ENCODE data around the gene WDR54.
"Not testable (repeated sequence)": the region's sequence is repeated elsewhere in the genome, so short reads cannot be mapped to it uniquely, and the experiment has no call there.

The WDR54 gene

DNA sequence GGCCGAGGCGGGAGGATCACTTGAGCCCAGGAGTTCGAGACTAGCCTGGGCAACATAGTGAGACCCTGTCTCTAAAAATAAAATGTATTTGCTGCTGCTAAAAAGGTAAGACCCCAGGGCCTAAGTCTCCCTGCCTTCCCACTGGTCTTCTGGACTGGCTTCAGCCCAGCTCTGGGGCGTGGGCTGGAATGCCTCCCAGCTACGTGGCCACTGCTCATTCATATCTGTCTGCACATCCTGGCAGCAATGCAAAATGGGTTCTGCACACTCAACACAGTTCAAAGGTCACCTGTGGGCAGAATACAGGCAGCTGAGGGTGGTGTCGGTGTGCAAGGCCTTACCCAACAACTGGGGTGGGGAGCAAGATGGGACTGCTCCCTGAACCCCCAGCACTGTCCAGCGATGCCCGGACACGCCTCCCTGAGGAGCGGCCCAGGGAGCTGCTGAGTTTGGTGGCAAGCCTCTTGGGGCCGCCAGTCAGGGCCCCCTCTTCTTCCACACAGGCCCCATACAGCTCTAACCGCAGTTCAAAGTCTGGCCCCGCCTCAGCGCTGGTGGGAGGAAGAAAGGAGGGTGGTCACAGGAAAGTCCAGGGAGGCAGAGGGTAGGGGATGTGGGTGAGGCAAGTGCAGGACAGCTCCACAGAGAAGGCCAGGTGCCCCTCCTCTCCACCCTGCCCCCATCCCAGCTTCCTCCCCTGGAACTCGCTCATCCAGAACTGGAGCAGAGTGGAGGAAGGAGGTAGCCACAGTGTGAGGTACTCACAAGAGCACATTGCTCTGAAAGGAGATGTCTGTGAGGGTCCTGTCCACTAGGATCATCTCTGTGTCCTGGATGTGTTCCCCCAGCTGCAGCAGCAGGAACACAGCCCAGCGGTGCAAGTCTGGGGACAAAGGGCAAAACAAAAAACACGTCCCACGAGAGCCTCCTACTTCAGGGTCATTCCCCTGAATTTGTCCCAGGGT, 8.2 kb downstream of the WDR54 start:
- no peak for DNase-seq (ENCODE audit: low read depth in 3 of 3)

DNA sequence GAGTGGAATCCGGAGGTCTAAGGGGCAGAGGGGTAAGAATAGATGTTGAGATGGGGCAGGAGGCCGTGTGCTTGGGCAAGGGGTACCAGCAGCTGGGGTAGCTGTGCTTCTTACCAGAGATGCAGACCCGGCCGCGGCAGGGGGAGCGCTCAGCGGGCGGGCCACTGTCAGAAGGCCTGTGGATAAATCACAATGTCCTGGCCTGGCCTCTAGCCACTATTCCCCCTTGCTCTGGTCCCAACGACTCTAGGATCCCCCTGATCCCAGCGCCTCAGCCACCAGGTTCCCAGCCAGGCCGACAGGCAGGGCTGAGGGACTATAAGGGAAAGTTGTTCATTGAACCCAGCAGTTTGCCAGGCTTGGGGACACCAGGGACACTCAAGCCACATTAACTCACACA, 9.0 kb downstream of the WDR54 start:
- DNase-seq (ENCODE audit: low read depth in 3 of 3) = no peak

DNA sequence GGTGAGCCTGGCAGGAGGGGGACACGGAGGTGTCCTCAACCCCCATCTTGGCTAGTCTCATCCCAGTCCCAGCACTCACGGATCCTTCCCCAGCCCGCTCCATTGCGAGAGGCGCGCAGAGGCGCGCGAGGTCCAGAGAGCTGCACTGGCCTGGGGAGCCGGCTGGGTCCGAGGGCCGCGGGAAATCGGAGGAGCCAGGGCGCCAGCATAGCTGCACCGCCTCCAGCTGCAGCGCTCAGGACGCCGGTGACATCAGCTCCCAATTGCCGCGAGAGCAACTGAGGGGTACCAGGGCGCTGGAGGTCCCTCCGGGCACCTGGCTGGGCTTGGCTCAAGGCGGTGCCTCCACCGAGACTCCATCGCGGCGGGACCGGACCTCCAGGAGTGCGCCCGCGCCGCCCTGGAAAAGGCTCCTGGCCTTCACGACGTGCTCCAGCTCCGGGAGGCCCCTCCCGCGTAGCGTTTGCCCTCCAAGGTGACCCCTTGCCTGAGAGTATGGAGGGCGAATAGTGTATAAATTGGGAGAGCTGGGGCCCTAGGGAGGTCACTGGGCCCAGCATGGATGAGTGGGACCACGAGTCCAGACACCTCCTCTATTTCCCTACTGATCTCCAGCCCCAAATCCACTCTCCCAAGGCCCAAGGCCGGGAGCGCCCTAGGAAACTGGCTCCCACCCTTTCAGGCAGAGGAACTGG, 14.7 kb downstream of the WDR54 start:
- no peak for DNase-seq (ENCODE audit: low read depth in 3 of 3)

DNA sequence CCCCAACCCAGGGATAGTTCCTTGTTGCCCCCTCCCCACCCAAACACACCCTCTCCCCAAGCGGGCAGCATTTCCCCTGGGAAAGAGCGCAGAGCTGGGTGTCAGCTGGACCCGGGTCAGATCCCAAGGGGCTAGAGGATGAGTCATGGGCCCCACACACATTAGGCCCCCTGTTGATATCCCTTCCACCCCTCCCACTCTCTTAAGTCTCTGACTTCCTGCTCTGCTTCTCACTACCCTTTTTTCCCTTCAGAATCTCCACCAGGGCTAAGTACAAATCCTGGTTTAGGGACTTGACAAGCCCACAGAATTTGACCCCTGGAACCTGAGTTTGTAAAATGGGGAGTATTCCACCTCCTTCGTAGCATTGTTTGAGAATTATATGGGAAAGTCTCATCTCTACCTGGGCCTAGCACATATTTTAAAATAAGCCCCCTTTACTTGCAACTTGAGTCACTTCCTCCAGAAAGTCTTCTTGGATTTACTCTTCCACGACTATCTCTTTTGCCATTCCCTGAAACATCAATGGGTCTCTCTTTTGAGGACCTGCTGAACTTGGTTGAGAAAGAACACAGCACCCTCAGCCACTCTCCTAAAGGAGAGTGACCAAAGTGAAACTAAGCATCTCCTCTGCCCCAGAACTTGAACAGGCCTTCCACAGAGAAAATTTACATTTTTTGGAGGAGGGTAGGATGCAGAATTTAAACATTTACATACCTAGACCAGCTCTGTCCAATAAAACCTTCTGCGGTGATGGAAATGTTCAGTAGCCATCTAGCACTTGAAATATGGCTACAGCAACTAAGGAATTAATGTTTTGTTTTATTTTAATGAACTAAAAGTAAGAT, 15.5 kb downstream of the WDR54 start:
- DNase-seq (ENCODE audit: low read depth in 3 of 3) = no peak

DNA sequence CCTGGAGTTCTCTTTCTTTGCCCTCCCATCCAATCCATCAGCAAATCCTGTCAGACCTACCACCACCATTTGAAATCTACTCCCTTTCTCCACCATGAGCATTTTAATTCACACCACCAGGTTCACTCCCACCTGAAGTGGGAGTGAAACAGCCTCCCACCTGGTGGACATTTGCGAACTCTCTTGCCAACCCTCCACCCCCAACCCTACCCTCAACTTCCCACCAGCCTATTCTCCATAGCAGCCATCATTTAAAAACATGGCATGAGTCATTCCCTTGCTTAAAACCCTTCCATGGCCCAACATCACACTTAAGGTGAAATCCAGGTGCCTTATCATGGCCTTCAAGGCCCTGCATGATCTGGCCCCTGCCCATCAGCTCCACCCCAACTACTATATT, 16.7 kb downstream of the WDR54 start:
- no peak for DNase-seq (ENCODE audit: low read depth in 3 of 3)

DNA sequence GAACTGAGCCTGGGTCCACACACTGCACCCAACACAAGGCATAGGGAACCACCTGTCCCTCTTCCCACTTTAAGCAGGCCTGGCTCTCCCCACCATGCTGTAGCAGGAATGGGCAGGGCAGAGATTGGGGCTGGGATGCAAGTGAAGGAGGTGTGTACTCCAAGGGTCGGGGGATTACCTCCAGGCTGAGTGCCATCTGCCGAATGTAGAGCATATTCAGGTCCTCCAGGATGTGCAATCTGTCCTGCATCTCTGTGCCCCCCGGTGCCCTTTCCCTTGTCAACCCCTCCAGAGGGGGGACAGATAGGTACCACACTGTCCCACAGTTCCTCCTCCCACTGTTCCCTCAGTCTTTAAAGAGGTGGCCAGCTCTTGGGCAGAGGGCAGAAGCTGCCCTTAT, 17.8 kb downstream of the WDR54 start:
- no peak for DNase-seq (ENCODE audit: low read depth in 3 of 3)

DNA sequence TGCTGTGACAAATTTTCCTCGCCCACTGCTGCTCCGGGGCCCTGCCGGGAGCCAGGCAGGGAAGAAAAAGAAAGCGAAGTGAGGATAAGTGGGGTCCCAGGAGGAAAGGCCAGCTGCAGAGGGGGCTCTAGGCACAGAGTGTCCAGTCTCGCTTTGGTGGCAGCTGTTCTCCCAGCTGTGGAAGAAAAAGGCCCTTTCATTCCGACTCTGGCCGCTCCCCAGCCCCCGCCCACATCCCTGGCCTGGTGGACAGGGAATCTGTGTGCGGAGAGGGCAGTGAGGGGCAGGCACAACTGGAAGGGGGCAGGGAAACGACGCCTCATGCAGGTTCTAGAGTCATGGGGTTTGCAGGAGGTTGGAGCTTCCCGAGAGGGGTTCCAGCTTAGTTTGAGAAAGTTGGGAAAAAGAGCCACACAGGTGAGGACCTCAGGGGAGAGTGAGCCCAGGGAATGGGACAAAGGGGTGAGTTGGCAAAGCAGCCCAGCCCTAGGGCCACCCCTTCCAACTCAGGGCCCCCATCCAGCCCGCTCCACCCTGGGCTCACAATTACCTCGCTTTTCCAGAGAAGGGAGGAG, 18.4 kb downstream of the WDR54 start:
- no peak for DNase-seq (ENCODE audit: low read depth in 3 of 3)

DNA sequence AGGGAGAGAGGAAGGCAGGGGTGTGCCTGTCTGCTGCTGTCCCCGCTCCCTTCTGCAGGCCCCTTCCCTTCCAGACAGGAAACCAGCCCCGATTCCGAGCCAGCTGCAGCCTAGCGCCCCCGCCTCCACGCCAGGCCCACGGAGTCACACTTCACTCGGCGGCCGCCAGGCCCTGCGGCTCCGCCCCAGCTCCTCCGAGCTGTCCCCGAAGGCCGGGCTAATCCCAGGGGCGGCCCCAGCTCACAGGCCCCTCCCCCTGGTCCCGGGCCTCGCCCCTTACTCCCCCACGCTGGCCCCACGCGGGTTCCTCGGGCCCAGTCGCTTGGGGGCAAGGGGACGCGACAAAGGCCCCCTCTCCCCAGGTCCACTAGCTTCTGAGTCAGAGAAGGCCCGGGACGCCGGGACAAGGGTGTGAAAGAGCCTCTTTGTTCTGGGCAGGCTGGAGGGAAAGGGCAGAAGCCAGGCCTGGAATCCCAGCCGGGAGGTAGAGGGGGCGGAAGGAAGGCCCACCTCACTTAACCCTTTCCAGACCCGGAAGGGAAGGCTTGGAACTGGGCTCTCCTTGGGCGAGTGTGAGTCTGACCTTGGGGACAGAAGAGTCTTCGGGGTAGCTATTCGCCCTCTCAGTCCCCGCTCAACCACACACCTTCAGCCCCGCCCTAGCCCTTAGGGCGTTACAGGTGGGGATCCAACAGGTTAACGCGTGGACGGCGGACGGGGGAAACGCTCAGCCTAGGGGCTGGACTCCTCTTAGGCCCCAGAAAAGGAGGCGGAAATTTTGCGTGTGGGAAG, 19.0 kb downstream of the WDR54 start:
- DNase-seq (ENCODE audit: low read depth in 3 of 3) = peak in 1 of 3 experiments; percentile 66

DNA sequence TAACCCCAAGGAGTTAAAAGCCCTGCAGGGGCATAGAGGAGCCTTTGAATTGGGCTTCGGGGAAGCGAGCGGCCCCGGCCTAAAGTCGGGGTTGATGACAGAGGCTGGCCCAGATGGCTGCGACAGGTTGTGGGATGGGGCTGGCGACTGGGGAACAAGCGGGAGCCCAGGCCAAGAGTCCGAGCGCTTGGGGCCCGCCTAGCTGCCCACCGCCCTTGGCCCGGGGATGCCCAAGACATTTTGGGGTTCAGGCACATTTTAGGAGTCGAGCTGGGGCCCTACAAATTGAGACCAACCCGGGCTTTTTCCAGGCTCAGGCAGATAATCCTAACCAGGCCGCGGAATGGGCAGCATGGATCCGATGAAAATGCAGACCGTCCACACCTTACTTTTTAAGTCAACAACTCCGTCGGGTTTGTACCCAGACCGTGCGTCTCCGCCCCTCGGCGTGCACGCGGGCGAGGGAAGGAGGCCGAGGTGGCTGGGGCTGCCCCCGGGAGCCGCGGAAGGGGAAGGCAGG, 19.7 kb downstream of the WDR54 start:
- no peak for DNase-seq (ENCODE audit: low read depth in 3 of 3)

DNA sequence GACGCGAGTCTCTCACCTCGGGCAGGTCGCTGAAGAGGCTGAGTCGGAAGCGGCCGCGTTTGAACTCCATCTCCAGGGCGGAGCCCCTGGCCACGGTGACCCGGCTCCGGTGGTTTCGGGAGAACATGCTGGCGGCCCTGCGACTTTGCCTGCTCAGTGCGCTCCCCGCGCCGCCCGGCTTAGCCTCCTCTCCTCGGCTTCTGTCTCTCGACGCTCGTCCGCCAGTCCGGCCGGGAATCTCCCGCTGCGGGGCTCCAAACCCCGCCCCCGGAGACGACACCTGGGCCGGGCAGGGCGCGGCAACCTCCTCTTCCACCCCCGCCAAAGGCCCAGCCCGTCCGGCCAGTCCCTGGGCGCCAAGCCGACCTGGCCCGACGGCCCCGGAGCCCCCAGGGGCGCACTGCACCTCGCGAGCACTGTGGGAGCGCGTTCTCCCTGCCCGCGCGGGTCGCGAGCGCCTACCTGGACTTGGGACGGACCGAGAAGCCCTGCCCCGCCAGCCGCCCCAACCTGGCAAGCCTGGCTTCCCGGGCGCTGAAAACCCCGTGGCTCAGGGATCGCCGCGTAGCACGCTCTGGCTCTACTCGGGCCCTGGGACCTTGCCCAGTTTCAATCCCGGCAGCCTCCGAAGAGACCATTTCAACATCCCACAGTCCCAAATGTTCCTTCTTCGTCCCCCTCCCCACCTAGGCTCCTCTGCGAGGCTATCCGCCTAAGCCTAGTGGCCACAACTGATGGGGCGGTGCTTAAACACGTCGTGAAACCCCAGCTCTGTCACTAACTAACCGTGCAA, 20.4 kb downstream of the WDR54 start, which contains the start of gene RTKN:
RTKN (minus strand) TSS at position 248 of the 793 bp plus-strand sequence; CDS start at position 127, 121 bp downstream.
- no peak for DNase-seq (ENCODE audit: low read depth in 3 of 3)

DNA sequence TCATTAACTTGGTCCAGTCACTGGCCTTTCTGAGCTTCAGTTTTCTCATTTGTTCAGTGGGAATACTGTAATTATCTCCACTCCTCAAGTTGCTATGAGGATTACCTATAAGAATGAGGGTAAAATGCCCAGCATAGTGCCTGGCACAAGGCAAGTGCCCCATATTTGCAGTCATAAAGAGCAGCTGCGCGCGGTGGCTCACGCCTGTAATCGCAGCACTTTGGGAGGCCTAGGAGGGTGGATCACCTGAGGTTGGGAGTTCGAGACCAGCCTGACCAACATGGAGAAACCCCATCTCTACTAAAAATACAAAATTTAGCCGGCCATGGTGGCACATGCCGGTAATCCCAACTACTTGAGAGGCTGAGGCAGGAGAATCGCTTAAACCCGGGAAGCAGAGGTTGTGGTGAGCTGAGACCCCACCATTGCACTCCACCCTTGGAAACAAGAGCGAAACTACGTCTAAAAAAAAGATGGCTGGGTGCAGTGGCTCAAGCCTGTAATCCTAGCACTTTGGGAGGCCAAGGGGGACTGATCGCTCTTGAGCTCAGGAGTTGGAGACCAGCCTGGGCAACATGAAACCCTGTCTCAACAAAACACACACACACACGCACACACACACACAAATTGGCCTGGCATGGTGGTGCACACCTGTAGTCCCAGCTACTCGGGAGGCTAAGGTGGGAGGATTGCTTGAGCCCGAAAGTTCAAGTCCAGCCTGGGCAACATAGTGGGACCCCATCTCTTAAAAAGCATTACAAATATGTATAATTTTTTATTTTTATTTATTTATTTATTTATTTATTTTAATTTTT, 21.2 kb downstream of the WDR54 start:
- not testable (repeated sequence) for DNase-seq (ENCODE audit: low read depth in 3 of 3)

DNA sequence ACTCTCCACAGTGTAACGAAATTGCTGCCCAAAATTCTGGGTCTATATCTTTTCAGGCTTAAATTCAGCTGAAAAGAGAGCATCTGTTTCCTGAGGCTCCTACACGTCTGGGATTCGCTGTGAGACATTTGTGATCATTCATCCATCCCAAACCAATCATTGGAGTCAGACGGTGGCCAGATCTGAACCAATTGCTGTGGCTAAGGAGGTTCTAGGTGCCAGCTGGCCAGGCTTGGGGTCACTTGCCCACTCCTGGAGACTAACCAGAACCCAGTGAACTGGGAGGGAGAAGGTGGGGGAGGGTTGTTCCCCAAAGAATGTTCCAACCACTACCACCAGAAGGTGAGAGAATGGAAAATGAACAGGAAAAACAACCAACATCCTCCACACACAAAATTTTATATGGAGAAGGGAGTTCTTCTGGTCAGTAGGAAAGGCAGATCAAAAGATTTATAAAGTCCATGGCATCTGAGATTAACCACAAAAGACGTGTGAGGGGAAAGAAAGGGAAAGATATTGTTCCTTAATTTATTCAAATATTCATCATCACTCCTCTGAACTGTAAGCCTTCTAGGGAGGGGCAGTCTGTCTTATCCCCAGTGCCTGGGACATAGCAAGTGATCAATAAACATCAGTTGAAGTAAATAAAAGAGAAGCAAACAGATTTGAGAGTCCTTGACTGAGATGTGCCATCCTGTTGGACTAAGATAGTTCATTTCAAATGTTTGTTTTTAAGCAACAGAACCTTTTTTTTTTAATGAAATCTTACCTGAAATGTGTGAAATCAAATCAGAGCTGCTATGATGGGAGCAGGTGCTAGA, 23.2 kb downstream of the WDR54 start:
- no peak for DNase-seq (ENCODE audit: low read depth in 3 of 3)

DNA sequence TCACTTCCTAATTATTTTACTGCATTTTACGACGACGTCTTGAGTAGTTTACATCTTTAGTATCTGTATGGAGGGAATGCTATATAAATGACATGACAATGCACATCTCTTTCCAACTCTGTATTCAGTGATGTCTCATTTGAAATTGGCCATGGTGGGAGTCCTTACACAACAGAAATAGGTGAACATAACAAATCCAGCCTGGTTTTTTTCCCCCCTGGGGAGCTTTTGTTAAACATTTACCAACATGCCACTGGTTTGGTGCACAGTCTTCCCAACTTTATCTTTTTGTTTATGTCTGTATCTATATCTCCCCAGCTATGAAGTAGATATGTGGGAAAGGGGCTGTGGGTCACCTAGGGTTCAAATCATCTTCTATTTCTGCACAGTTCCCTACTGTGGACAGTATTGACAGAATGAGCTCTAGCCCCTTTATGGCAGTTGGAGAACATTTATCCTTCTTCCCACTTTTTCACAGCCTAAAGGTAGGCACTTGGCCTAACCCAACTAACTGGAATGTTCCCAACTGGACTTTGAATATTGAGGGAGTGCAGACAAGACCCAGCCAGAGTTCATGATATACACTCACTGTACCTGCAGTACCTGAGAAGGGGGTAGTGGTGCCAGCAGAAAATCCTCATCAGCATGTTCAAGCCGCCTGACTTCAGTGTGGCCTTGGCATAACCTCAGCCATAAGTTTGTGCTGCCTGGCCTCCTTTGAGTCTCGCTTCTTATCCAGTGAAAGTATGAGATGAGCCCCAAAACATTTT, 25.9 kb downstream of the WDR54 start:
- no peak for DNase-seq (ENCODE audit: low read depth in 3 of 3)

DNA sequence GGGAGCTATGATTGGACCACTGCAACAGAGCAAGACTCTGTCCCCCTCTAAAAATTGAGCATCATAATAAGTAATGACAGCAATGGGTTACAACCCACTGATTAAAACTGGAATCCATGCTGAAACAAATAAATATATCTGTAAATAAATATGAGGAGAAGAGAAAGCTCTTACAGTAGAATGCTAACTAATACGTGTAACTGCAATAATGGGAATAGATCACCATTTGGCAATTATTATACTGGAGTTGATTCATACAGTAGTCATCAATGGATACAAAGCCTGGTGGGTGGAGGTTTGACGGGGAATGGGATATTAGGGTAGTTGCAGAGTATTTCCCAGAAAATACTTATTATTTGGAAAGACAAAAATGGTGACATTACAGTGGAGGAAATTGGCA, 27.2 kb downstream of the WDR54 start:
- no peak for DNase-seq (ENCODE audit: low read depth in 3 of 3)

DNA sequence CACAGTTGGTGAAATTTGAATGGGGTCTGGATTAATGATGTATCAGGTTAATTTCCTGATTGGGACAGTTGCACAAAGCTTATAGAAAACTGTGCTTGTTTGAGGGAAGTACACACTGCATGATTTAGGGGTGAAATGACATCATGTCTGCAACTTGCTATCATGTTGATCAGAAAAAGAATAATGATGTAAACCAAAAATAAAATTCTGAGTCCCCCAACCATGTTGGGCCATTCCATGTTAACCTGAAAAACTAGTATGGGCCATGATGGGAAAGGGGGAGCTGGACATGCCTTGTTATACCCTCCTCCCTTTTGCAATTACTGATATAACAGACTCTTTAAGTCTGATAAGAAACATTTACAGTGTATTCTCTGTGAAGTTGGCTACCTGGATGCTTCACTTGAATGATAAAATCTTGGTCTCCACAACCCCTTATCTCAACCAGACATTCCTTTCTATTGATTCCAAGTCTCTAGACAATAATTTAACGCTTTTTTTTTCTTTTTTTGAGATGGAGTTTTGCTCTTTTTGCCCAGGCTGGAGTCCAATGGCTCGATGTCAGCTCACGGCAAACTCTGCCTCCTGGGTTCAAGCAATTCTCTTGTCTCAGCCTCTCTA, 29.1 kb downstream of the WDR54 start:
- DNase-seq (ENCODE audit: low read depth in 3 of 3) = no peak

DNA sequence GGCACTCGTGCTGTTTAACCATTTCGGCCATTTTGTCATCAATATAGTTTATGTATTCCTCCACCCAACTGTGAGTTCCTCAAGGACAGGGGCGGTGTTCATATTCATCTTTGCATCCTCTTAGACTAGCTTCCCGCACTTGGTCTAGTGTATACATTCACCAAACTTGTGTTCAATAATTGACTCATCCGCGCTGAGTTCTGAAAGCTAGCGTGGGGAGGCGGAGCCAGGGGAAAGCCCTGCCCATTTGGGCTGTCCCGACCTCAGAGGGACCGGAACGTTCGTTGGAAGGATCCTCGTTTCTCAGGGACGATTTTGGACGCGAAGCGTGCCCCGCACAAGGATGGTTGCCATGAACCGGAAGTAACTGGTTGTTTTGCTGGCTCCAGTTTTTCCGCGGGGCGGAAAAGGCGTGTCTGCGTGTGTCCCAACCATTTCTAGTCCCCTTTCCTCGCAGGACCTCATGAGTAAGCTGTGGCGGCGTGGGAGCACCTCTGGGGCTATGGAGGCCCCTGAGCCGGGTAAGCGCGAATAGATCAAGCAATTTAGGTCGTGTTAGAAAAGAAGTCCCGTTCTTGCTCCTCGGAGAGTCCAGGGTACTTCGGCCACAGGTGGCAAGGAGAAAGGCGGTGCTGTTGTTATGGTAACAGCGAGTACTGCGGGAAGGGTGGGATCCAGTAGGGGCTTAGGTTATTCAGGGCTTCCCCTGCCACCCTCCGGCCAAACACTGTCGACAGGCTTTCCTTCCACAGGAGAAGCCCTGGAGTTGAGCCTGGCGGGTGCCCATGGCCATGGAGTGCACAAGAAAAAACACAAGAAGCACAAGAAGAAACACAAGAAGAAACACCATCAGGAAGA, 33.4 kb downstream of the WDR54 start, which contains the start of gene INO80B:
INO80B (plus strand) TSS at position 434 of the 858 bp plus-strand sequence; CDS start at position 464, 30 bp downstream.
- peak; percentile 94 to 98 (median 96) for DNase-seq (ENCODE audit: low read depth in 3 of 3)
